Keratinocyte (primary cell): ENCODE measurements around the gene SPDYE3.

Experiments used
- EZH2 ChIP-seq: IDR thresholded peaks from one replicate; pipeline ENCODE4 v1.6.1; 2012; ENCODE audit warnings: inconsistent platforms, mild to moderate bottlenecking, low read length, moderate library complexity
- TF ChIP-seq, protein P1 (sequence below), 3 experiments: IDR thresholded peaks in 1 of 3; conservative IDR thresholded peaks in 1 of 3; optimal IDR thresholded peaks in 1 of 3; 2 replicates in 2 of 3; 3 replicates in 1 of 3; pipeline versions ENCODE3 to v1.5.1; 2011; ENCODE audit warnings: low read length in 3 of 3, mild to moderate bottlenecking in 3 of 3, moderate library complexity in 2 of 3, control low read depth in 1 of 3, inconsistent platforms in 1 of 3; ENCODE audit not compliant: insufficient read depth in 2 of 3; ENCODE audit errors: extremely low read depth in 1 of 3

DNA sequence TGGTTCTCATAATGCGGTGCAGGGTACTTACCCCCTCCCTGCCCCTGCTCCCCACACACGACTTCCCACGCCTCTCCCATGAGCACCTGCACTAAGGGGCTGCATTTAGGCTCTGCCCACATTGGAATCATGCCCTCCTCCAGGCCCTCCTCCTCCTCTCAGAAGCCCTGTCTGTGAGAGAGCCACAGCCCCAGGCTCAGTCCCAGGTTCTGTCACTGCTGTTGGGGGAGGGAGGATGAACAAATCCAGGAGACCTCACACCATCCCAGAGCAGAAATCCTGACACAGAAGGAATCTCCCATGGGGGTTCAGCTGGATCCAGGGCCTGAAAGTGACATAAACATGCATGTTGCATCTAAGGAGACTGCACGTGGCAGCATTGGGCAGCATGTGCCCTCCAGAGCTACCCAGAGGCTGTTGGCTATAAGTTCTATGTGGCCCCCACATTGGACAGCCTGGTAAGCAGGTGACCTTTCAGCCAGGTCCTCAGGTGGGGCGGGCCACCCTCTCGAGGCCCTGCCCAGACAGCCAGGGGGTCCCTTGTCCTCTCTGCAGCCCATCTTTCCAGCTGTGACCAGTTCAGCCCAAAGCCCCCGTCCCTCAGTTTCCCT is 64.2 kb downstream of the SPDYE3 start:
- no peak for TF ChIP-seq EZH2
- TF ChIP-seq, protein P1, sequence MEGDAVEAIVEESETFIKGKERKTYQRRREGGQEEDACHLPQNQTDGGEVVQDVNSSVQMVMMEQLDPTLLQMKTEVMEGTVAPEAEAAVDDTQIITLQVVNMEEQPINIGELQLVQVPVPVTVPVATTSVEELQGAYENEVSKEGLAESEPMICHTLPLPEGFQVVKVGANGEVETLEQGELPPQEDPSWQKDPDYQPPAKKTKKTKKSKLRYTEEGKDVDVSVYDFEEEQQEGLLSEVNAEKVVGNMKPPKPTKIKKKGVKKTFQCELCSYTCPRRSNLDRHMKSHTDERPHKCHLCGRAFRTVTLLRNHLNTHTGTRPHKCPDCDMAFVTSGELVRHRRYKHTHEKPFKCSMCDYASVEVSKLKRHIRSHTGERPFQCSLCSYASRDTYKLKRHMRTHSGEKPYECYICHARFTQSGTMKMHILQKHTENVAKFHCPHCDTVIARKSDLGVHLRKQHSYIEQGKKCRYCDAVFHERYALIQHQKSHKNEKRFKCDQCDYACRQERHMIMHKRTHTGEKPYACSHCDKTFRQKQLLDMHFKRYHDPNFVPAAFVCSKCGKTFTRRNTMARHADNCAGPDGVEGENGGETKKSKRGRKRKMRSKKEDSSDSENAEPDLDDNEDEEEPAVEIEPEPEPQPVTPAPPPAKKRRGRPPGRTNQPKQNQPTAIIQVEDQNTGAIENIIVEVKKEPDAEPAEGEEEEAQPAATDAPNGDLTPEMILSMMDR (optimal IDR thresholded peaks at IDR 0.05 in 1 of 3, IDR thresholded peaks at IDR 0.05 in 1 of 3, conservative IDR thresholded peaks at IDR 0.05 in 1 of 3; ENCODE audit: extremely low read depth in 1 of 3, insufficient read depth in 2 of 3, low read length in 3 of 3) = no peak
